ENCODE measurements around the gene TRPC1.
"Not testable (repeated sequence)": the region's sequence is repeated elsewhere in the genome, so short reads cannot be mapped to it uniquely, and the experiment has no call there.

DNA sequence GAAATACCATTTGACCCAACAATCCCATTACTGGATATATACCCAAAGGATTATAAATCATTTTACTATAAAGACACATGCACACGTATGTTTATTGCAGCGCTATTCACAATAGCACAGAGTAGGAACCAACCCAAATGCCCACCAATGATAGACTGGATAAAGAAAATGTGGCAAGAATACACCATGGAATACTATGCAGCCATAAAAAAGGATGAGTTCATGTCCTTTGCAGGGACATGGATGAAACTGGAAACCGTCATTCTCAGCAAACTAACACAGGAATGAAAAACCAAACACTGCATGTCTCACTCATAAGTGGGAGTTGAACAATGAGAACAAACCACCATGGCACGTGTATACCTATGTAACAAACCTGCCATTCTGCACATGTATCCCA is 26.7 kb downstream of the TRPC1 start:
- TF ChIP-seq POLR2AphosphoS5 (IDR thresholded peaks at IDR 0.05; ENCODE audit: low read depth, low read length); EZH2phosphoT487 (IDR thresholded peaks at IDR 0.05; ENCODE audit: borderline replicate concordance, low read depth); EP300 (IDR thresholded peaks at IDR 0.05; ENCODE audit: borderline replicate concordance in 1 of 2, low read depth in 1 of 2, low read length in 1 of 2); SMC3 (IDR thresholded peaks at IDR 0.05; ENCODE audit: low read depth, low read length); MXI1 (IDR thresholded peaks at IDR 0.05; ENCODE audit: low read depth, low read length); FOXM1 (IDR thresholded peaks at IDR 0.05; ENCODE audit: low read depth); YY1 (IDR thresholded peaks at IDR 0.05; ENCODE audit: low read depth); MEF2A (IDR thresholded peaks at IDR 0.05; ENCODE audit: borderline replicate concordance, low read depth): not testable (repeated sequence)
- TF ChIP-seq, protein P1, sequence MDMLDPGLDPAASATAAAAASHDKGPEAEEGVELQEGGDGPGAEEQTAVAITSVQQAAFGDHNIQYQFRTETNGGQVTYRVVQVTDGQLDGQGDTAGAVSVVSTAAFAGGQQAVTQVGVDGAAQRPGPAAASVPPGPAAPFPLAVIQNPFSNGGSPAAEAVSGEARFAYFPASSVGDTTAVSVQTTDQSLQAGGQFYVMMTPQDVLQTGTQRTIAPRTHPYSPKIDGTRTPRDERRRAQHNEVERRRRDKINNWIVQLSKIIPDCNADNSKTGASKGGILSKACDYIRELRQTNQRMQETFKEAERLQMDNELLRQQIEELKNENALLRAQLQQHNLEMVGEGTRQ (IDR thresholded peaks at IDR 0.05; ENCODE audit: borderline replicate concordance, low read depth, low read length), result not testable (repeated sequence)
- TF ChIP-seq, protein P2, sequence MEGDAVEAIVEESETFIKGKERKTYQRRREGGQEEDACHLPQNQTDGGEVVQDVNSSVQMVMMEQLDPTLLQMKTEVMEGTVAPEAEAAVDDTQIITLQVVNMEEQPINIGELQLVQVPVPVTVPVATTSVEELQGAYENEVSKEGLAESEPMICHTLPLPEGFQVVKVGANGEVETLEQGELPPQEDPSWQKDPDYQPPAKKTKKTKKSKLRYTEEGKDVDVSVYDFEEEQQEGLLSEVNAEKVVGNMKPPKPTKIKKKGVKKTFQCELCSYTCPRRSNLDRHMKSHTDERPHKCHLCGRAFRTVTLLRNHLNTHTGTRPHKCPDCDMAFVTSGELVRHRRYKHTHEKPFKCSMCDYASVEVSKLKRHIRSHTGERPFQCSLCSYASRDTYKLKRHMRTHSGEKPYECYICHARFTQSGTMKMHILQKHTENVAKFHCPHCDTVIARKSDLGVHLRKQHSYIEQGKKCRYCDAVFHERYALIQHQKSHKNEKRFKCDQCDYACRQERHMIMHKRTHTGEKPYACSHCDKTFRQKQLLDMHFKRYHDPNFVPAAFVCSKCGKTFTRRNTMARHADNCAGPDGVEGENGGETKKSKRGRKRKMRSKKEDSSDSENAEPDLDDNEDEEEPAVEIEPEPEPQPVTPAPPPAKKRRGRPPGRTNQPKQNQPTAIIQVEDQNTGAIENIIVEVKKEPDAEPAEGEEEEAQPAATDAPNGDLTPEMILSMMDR (IDR thresholded peaks at IDR 0.05), result not testable (repeated sequence)
- TF ChIP-seq, protein P3, sequence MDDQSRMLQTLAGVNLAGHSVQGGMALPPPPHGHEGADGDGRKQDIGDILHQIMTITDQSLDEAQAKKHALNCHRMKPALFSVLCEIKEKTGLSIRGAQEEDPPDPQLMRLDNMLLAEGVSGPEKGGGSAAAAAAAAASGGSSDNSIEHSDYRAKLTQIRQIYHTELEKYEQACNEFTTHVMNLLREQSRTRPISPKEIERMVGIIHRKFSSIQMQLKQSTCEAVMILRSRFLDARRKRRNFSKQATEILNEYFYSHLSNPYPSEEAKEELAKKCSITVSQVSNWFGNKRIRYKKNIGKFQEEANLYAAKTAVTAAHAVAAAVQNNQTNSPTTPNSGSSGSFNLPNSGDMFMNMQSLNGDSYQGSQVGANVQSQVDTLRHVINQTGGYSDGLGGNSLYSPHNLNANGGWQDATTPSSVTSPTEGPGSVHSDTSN (IDR thresholded peaks at IDR 0.05), result not testable (repeated sequence)
